GM19438 (cell line): ENCODE data around the gene BRSK1.
A peak's percentile ranks its signal among the peaks of the same experiment; 100 is the strongest.

Experiments used
- ATAC-seq: cut with Tn5 transposase; IDR thresholded peaks from one replicate; pipeline ENCODE4 v1.9.1; 2021; ENCODE audit warnings: low read depth; ENCODE audit not compliant: unreplicated experiment

BRSK1 gene

DNA sequence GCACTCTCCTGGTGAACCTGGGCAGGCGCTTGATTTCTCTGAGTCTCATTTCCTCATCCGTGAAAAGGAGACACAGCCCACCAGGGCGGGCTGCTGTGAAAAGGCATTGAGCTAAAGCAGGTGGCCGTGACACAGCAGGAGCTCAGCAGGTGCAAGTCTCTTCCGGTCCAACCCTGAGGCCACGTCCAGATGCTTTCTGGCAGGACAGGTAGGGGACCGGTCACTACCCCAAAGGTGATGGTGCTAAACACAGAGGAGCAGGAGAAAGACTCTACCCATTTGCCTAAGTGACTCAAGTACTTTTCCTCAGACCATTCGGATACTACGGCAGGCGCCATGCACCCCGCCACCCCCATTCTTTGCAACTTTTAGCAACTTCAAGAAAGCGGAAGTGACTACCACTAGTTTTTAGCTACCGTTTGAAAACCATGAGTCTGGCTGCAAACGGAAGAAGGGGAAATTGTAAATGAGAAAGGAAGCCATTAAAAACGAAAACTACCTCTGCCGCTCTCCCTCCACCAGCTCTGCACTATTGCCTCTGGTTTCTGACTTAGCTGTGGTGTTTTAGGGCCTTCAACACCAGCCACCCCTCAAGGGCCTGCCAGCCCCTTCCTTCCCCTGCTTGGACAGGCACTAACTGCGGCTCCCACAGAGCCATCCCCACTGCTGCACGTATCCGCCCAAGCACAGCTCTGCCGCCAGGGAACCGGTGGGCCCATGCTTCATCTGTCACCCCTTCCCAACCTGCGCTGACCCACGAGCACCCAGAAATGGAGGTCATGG lies 29.8 kb upstream of the BRSK1 start:
- no peak for ATAC-seq

DNA sequence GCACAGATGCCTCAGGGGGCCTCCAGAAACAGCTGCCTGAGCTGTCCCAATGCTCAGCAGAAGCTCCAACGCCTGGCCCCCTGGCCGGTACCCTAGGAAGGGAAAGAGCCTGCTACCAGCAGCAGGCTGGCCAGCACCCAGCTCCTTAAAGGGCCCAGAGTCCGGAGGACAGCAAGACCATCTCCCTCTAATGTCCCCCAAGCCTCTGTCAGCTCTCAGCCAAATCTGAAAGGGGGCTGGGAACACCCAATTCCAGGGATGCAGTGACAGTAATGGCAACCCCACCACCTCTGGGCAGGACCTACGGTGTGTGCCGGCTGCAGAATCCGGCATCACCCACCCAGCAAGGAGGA lies 29.2 kb upstream of the BRSK1 start:
- ATAC-seq, result no peak

DNA sequence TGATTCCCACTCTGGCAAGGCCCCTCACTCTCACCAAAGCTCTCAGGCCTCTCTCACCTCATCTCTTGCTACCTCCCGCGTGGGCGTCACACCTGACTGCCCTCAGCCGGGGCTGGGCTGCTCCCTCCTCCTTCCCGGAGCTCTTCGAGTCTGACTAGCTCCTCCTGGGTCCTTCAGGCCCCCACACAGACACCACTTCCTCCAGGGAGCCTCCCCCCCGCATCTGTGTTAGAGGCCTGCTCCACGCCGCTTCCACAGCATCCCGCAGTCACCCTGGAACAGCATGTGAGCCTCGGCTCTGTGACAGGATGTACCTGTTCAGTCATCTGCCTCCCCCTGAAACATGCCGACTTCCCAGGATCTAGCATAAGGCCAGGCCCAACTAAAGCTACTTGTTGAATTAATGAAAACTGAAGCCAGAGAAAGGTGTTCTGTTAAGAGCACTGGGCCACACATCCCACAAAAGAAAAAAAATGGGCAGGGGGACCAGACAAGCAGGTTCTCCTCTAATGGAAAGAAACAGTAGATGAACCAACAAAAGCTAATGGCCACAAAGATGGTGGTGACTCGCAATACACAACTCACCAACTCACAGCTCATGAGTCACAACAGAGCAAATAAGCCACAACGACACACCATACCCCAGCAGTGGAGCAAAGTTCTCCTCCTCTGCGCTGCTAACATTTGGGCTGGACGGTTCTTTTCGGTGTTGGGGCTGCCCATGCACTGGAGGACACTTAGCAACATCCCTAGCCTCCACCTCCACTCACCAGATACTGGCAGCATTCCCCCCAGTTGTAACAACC lies 28.0 kb upstream of the BRSK1 start:
- no peak for ATAC-seq

DNA sequence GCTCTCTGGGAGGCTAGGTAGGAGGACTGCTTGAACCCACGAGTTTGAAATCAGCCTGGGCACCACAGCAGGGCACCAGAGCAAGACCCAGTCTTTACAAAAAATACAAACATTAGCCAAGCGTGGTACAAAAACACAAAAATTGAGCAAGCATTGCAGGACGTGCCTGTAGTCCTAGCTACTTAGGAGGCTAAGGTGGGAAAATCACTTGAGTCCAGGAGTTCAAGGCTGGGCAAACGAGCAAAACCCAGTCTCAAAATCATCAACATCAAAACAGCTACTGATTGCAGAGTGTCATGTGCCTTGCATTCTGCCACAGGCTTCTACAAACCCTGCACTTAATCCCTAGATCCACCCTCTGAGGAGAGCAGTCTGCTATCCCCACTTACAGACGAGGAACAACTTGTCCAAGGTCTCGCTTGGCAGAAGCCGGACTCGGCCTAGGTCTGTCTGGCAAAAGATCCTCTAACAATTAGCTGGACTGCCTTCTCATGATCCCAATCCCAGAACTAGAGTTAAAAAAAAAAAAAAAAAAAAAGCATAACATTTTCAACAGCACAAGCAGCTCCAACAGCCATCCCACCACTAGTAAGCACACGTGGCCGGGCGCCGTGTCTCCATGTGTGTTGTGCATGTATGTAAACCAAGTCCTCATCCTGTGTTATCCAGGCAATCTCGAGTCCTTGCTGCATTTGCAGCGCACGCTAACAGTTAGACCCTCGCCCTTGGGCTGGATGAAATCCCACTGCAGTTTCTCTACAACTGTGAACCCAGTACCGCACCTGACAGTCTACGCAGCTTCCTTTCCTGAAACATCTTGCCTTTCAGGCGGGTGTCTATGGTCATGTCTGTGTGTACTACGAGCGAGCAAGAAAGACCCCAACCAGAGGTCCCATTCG lies 27.0 kb upstream of the BRSK1 start:
- ATAC-seq, result no peak

- no peak for ATAC-seq
These were observed 26.1 kb upstream of the BRSK1 start for GRCh38 chr19:55257461-55258420.

DNA sequence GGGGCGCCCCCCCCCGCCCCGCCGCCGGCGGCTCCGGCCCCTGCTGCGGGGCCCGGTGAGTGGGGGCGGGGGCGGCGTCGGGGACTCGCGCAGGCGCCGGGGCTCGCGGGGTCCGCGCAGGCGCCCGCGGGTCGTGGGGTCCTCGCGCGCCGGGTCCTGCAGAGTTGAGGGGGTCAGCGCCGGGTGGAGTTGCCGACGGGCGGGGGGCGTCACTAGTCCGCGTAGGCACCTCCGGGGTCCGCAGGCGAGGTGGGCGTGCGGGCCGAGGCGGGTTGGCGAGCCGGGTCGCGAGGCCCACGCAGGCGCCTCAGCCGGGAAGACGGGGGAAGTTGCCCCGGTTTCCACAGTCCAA lies 25.3 kb upstream of the BRSK1 start:
- ATAC-seq, result no peak

- ATAC-seq, result peak; percentile 57
These were observed 24.8 kb upstream of the BRSK1 start, which contains the start of gene PPP6R1 for GRCh38 chr19:55258828-55259539. TSS of gene PPP6R1 (minus strand) at chr19:55259017. CDS start at chr19:55247103, 11,914 bp downstream.

GRCh38 chr19:55259540-55260210 lies 24.1 kb upstream of the BRSK1 start:
- ATAC-seq, result no peak

GRCh38 chr19:55261671-55262126 lies 22.1 kb upstream of the BRSK1 start:
- ATAC-seq, result no peak

DNA sequence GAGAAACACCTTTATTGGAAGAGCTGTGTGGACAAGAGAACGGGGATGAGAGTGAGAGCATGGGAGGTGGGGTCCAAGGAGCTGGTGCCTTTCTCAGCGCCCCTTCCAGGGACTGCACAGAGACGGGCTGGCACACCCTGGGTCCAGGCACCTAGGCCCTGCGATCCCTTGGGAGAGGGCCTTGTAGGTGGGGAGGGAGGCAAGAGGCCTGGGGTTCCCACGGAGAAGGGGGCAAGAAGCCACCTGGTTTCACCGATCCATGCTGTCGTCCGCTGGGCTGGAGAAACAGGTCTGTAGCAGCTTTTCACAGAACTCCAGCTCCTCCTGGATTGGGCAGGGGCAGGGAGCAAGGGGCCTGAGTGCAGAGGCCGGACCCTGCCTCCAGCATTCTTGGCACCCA lies 21.4 kb upstream of the BRSK1 start:
- ATAC-seq, result no peak

DNA sequence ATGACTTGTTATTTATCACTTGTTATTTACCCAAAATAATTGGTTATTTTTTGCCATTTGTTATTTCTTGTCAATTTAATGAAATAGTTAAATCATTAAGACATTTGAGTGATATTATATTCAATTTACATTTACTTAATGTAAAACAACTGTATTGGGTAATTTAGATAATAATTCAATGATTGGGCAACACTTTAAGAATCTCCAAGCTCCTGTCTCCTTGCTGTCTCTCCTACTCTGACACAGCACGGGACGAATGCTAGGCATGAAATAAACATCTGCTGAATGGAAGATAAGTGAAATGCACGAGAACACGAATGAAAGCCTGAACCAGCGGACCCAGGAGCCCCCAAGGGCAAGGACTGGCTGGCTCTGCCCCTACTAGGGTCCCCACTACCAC lies 19.3 kb upstream of the BRSK1 start:
- ATAC-seq, result no peak

GRCh38 chr19:55265173-55265572 lies 18.6 kb upstream of the BRSK1 start:
- no peak for ATAC-seq

- ATAC-seq, result no peak
These were observed 17.9 kb upstream of the BRSK1 start for GRCh38 chr19:55265723-55266386.

DNA sequence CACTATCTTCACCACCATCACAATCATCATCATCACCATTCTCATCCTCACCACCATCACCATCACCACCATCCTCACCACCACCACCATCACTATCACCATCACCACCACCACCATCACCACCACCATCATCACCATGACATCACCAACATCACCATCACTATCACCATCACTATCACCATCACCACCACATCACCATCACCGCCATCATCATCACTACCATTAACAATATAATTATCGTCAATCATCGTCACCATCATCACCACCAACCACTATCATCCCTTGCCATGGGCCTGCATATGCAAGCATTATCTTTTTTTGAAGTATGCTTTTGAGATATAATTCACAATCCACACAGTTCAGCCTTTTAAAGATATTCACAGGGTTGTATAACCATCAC lies 17.4 kb upstream of the BRSK1 start:
- ATAC-seq, result no peak

GRCh38 chr19:55266840-55267239 lies 17.0 kb upstream of the BRSK1 start:
- no peak for ATAC-seq

- ATAC-seq, result no peak
These were observed 14.5 kb upstream of the BRSK1 start for GRCh38 chr19:55269299-55269698.

DNA sequence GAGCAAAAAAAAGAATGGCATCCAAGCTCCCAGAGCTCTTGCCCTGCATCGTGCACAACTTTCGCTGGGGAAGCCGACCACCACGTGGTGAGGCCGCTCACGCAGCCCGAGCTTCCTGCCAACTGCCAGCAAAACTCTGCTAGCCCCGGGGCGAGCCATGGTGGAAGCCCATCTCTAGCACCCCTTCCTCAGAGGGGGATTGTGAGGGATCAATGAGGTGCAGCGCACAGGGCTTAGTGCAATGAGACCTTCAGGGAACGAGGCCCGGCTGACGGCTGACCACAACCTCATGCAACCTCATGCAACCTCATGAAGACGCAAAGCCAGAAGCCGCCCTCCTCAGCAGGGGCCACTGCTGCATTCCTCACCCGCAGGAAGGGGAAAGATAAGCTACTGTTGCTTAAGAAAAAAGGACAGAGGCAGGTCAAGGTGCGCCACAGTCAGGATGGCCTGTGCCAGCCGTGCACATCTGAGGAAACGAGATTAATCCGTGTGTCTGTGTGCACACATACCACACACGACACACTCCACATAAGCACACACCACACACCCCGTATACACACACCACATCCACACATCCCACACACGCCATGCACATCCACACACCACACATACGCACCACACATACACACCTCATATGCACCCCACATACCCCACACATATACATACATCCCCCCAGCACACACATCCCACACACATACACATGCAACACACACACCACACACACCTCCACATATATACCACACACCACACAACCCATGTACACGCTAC lies 13.4 kb upstream of the BRSK1 start:
- ATAC-seq, result no peak
